Lower lobe of right lung (tissue), 2 donors: ENCODE results near the gene APBB3. TPM values are rescaled to one million over a fixed set of nuclear protein-coding genes. Genes with fewer than 3 reads are reported as not detected.

Experiments used
- ATAC-seq, 2 donors: fragments of 200-7000 bp; cut with Tn5 transposase; one replicate each; pipeline ENCODE4 v1.9.1; 2020 to 2022; ENCODE audit warnings: mild to moderate bottlenecking in 2 of 2, moderate library complexity in 2 of 2
- DNase-seq: peaks from one replicate; pipeline ENCODE4 v3.0.0-alpha.2; 2020
- H3K27ac ChIP-seq: fragments of 200-600 bp; one replicate; pipeline ENCODE4 v1.8.0; 2022
- H3K27me3 ChIP-seq: fragments of 200-600 bp; one replicate; pipeline ENCODE4 v1.8.0; 2022; ENCODE audit warnings: low read depth
- H3K36me3 ChIP-seq: fragments of 200-600 bp; one replicate; pipeline ENCODE4 v1.8.0; 2022; ENCODE audit warnings: mild to moderate bottlenecking
- H3K4me1 ChIP-seq: fragments of 200-600 bp; one replicate; pipeline ENCODE4 v1.8.0; 2022
- H3K4me3 ChIP-seq: fragments of 200-600 bp; one replicate; pipeline ENCODE4 v1.8.0; 2022; ENCODE audit warnings: mild to moderate bottlenecking
- H3K9me3 ChIP-seq: fragments of 200-600 bp; one replicate; pipeline ENCODE4 v1.8.0; 2022
- CTCF ChIP-seq: fragments of 200-600 bp; IDR thresholded peaks from one replicate; pipeline ENCODE4 v1.8.0; 2022; ENCODE audit warnings: antibody characterized with exemption, mild to moderate bottlenecking
- intact Hi-C: fragments of 100-400 bp; cut with DNase I; formaldehyde crosslinking; loops from one replicate; pipeline ENCODE4 v1.11.0; 2022
- total RNA-seq: library from RNA; stranded (reverse); fragmentation: NEBNext Ultra II Directional; extraction: Animal tissue kit (Norgen Biotek cat#: 25700); gene quantifications from one replicate; pipeline ENCODE4 v1.2.1, GENCODE V29; 2021
- donor health status: DM: no; HTN: yes; CAD: no; lungs with severe emphysema.

The APBB3 gene
- total RNA-seq, 1 donor from 2014 or later: 25.1 TPM

- intact Hi-C loops: no loop called here
- peaks cover 37% of the 10 kb centered on the region for H3K4me1 ChIP-seq
- H3K9me3 ChIP-seq: no peaks in the 10 kb centered on the region
- ATAC-seq (peak; percentile 72 to 76), DNase-seq (no peak)
- H3K36me3 ChIP-seq: peaks cover 58% of the 10 kb centered on the region
- TF ChIP-seq CTCF: no peak
- no peaks in the 10 kb centered on the region for H3K27me3 ChIP-seq
- peak overlapping the region; percentile 61 for H3K4me3 ChIP-seq
- H3K27ac ChIP-seq: peak overlapping the region; percentile 96
Observed at GRCh38 chr5:140548300-140548688, 16.1 kb downstream of the APBB3 start.

- DNase-seq (peak; percentile 97), ATAC-seq (peak; percentile 98)
- intact Hi-C loops: no loop called here
- peaks cover 63% of the 10 kb centered on the region for H3K36me3 ChIP-seq
- peak within 1 kb of the TSS; percentile 61 for H3K4me3 ChIP-seq
- peak; percentile 63 for TF ChIP-seq CTCF
- peaks cover 37% of the 10 kb centered on the region for H3K4me1 ChIP-seq
- H3K27ac ChIP-seq: peak within 1 kb of the TSS; percentile 96
- H3K9me3 ChIP-seq: no peaks in the 10 kb centered on the region
- H3K27me3 ChIP-seq: no peaks in the 10 kb centered on the region
Observed at GRCh38 chr5:140547508-140548299, 16.7 kb downstream of the APBB3 start, which contains the start of gene EIF4EBP3. TSS of gene EIF4EBP3 (plus strand) at chr5:140547662. CDS start at chr5:140547738, 76 bp downstream.

GRCh38 chr5:140546851-140547507 lies 17.4 kb downstream of the APBB3 start:
- H3K27me3 ChIP-seq: no peaks in the 10 kb centered on the region
- H3K36me3 ChIP-seq: peaks cover 62% of the 10 kb centered on the region
- peak overlapping the region; percentile 61 for H3K4me3 ChIP-seq
- intact Hi-C loops: no loop called here
- DNase-seq (no peak), ATAC-seq (peak in 1 of 2 donors; percentile 0)
- H3K9me3 ChIP-seq: no peaks in the 10 kb centered on the region
- peaks cover 37% of the 10 kb centered on the region for H3K4me1 ChIP-seq
- TF ChIP-seq CTCF: no peak
- peak overlapping the region; percentile 96 for H3K27ac ChIP-seq

- intact Hi-C loops: no loop called here
- H3K4me3 ChIP-seq: no peak overlapping the region
- H3K36me3 ChIP-seq: peaks cover 62% of the 10 kb centered on the region
Observed at GRCh38 chr5:140545606-140546005, 18.8 kb downstream of the APBB3 start.

GRCh38 chr5:140544986-140545385 lies 19.4 kb downstream of the APBB3 start:
- no peaks in the 10 kb centered on the region for H3K9me3 ChIP-seq
- intact Hi-C loops: no loop called here
- peaks cover 34% of the 10 kb centered on the region for H3K4me1 ChIP-seq
- H3K36me3 ChIP-seq: peaks cover 62% of the 10 kb centered on the region
- H3K27ac ChIP-seq: no peak overlapping the region
- no peak overlapping the region for H3K4me3 ChIP-seq
- ATAC-seq (no peak), DNase-seq (no peak)
- H3K27me3 ChIP-seq: no peaks in the 10 kb centered on the region
- TF ChIP-seq CTCF: no peak

More at GRCh38 chr5:140545606-140546005, 18.8 kb downstream of the APBB3 start:
- TF ChIP-seq CTCF: no peak
- Histone ChIP-seq H3K27me3 (no peaks in the 10 kb centered on the region), H3K4me1 (peaks cover 37% of the 10 kb centered on the region), H3K9me3 (no peaks in the 10 kb centered on the region), H3K27ac (peak overlapping the region; percentile 5)
- ATAC-seq (no peak), DNase-seq (no peak)
